GM19035 (cell line): ENCODE results near the gene CTIF.

ENCODE experiments used
- ATAC-seq: cut with Tn5 transposase; IDR thresholded peaks from one replicate; pipeline ENCODE4 v1.9.1; 2021; ENCODE audit not compliant: unreplicated experiment

CTIF gene

DNA sequence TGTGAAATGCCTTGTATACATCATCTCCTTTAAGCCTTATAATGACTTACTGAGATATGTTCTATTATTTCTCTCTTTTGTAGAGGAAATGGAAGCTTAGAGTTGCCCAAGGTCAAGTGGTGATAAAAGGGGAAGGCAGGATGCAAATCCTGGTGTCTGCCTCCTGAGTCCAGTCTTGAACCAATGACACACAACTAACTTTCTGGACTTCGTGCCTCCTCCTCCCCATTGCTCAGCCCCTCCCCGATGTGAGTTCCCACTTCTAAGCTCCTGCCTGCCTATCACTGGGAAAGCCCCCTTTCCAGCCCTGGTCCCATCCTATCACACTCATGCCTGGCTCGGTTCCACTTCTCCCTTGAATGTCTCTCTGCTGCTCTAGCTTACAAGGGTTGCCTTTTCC lies 6.9 kb upstream of the CTIF start:
- ATAC-seq, result no peak

DNA sequence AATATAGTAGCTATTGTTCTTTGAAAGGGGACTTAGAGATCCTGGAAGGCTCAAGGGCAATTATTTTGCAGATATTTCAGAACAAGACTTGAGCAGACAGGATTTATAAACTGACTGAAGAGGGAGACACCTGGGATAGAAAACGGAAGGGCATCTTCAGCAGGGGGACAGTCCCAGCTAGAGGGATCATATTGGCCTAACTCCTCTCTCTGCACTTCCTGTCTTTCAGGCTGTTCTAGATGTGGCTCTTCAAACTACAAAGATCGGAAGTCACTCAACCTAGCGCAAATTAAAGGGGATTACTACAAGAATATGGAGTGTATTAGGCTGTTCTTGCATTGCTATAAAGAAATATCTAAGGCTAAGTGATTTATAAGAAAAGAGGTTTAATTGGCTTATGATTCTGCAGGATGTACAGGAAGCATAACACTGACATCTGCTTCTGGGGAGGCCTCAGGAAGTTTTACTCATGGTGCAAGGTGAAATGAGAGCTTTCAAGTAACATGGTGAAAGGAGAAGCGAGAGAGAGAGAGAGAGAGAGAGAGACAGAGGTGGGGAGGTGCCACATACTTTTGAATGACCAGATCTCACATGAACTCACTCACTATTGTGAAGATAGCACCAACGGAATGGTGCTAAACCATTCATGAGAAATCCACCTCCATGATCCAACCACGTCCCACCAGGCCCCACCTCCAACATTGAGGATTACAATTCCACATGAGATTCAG lies 5.3 kb upstream of the CTIF start:
- ATAC-seq, result no peak

DNA sequence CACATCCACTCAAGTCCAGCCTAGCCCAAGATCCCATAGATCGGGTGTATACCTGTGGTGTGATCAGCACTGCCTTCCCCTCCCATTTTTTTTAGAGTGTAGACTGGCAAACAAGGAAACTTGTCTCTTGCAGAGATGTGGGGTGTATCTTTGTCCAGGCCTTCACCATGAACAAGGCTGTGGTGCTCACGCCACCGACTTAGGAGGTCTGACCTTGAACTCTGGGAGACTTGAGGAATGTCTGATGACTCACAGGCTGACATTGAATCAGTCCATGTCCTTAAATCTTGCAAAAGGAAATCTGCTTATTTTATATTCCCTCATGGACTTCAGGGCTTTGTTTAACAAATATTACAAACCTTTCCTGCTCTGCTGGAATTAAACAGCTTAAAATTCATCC lies 4.5 kb upstream of the CTIF start:
- ATAC-seq, result no peak

DNA sequence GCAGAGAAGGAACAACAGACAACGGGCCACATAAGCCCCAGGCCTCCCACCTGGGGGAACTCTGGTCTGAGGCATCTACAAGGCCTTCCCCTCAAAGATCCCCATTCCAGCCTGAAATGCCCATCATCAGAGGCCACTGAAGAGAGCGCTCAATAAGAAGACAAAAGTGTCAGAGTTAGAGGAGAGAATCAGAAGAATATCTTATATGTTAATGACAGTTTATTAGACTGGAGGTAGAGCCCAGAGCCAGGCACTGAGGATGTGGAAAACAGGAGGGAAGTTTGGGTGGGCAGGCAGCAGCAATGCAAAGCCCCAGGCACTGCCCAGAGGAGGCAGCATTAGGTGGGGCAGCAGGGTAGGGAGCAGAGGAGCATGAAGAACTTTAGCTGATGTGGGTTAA lies 2.9 kb upstream of the CTIF start:
- ATAC-seq, result no peak

DNA sequence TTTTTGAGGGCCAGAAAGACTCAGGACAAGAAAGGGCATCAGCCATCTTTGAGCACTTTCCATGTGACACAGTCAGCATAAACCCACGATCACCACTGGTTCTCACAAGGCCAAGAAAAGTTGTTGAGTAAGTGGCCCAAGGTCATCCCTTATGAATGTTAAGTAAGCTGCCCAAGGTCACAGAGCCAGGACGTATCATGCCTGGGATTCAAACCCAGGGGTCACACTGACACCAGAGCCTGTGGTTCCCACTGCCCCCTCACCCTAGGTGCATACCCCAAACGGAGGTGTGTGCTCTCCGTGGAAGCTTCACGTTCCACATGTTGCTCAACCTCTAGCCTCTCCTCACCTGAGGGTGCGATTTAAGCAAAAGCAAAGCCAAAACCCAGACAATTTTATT lies 2.3 kb upstream of the CTIF start:
- no peak for ATAC-seq

DNA sequence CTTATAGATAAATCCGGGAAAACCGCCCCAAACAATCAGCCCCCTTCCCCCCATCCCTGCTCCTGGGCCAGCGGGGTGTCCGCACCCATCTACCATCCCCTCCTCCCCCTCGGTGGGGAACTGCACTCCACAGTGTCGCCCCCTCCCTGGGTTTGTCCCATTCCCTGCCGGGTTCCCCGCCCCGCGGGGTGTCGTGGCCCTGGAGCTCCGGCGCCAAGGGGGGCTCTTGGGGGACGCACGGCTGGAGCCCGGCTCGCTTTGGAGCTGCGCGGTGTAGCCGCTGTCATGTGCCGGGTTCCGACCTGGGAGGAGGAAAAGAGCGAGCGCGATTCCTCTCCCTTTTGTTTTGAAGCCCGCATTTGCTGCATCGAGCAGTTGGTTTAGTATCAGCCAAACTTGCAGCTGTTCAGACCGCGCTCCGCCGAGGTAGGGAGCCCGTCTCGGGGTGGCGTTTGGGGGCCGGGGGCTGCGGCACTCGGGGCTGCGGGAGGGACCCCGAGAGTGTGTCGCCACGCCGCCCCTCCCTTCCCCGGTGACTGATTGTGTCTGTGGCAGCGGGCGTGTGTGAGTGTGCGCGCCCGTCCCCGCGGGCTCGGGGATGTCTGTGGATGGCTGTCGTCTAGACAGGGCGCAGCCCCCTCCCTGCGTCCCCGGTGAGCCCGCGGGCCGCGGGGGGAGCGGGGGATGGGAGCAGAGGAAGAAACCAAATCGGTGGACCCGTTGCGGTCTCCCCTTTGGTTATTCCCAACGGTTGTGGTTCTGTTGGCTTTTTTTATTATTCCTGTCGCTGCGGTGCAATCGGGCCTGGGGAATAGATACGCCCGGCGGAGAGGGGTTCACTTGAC lies 797 bp downstream of the CTIF start:
- no peak for ATAC-seq

DNA sequence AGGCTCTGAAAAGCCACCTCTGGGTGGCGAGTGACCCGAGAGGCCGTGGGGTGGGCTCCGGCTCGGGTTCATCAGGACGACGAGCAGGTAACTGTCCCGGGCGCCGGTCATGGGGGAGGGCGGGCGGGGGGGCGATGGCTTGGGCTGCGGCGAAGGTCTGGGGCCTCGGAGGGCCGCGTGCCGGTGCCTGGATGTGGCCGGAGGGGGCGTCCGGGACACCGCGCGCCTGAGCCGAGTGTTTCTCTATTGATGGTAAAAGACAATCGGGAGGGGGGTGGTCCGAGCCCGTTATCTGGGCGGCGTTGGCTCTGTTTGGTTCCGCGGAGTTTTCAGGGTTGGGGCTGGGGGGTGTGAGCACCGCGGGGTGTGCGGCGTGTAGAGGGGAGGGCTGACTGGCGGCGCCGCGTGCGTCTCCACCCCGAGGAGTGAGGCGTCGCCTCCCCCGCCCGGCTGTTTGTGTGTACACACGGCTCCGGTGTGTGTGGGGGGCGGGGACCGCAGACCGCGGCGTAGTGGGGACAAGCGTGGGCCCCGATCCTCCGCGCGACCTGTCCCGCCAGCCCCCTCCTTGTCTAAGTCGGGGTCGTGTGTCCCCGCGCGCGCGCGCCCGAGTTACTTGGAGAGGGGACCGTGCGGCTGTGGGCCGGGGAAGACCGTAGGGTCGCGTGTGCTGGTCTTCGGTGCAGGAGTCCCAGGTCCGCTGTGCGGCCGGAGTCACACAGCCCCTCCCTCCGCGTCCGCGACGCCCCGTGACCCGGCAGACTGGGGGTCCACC lies 1.6 kb downstream of the CTIF start:
- peak; percentile 39 for ATAC-seq

DNA sequence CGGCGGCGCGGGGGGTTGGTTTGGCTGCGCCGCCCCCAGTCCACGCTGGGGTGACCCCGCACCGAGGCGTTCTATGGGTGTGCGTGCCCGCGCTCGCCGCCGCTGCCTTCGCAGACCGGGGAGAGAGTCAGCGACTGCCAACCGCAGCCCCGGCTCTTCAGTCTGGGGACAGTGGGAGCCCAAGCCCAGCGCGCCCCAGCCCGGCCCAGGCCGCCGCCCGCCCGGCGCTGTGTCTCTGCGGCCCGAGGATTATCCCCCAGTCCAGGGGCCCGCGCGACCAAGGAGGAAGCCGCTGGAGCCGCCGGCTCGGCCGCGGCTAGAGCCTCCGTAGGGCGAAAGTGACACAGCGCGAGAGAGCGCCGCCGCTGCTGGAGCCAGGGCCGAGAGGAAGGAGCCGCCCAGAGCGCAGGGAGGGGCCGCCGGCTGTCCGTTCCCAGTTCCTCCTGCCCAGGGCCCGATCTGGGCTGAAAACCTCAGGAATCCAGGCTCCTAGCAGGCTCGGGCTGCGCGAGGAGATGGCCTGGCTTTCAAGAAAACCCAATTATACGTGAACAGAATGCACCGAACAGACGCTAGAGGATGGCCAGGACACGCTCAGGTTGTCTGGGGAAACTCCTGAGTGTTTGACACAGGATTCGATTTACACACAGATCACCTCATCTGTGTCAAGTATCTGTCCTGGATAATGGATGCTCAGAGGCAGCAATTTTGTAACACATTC lies 2.4 kb downstream of the CTIF start:
- peak; percentile 43 for ATAC-seq

DNA sequence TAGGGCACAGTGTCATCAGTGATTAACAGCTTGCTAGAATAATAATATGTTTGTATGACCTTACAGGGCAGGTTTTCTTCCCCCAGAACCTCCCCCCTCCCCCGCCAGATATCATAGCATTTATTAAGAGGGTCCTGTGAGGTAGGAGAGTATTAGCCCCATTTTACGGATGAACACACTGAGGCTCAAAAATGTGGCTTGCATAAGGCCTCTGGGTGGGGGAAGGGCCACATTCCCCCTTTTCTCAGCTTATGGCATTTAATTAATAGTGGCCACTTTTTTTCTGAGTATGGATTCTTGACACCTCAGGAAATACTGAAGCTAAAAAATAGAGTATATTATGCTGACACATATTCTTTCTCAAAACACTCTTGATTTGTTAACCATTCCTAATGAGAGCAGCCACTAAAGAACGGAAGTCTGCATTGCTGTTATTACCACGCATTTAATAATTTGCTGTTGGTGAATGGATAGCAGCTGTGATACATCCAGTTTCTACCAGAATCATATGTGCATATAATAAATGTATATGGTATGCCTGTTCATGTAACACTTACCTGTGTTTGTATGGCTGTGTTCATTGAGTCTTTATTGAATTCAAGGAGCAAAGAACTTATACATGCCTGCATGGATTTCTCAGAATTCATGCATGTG lies 3.0 kb downstream of the CTIF start:
- ATAC-seq, result no peak

DNA sequence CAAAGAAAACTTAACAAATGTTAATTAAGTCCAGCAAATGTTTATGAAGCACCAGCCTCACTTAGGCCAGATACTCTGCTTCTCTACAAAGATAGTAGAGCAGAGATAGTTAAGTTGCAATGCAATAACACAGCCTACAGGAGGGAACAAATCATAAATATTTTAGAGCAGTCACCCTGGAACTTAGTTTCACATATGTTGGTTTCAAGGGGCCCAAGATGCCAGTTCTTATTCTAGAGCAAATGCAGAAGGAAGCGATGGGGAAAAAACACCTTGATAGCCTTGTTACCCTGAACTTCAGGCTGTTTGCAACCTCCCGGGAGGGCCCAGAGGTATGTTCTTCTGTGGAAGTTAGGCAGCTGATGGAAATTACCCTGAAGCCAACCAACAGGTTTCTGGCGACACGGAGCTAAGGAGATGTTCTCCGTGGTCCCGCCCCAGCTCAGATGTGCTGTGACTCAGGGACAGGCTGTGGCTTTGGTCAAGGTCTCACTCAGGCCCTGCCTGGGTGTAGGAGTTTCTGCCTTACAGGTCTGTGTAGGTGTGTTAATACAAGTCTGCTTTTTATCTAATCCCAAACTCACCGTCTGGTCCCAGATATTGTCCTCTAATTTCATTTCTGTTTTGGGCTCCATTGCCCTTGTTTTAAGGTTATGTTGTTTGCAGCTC lies 3.8 kb downstream of the CTIF start:
- no peak for ATAC-seq

DNA sequence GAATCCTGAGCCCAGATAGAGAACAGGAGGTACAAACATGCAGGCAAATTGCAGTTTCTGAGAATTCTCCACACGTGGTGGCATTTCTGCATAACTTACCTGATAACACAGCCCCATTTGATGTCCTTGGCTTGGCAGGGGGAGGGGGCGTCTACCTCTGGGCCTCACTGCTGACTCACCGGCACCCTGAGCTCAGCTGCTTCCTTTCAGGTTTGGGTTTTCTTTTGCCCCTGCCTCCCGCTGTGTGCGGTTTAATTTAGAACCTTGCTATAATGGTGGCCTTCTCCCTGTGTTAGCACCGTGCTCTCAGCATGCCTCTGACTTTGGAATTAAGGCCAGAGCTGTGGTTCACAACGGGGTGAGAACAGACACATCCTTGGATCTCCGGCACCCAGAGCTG lies 4.4 kb downstream of the CTIF start:
- ATAC-seq, result no peak

DNA sequence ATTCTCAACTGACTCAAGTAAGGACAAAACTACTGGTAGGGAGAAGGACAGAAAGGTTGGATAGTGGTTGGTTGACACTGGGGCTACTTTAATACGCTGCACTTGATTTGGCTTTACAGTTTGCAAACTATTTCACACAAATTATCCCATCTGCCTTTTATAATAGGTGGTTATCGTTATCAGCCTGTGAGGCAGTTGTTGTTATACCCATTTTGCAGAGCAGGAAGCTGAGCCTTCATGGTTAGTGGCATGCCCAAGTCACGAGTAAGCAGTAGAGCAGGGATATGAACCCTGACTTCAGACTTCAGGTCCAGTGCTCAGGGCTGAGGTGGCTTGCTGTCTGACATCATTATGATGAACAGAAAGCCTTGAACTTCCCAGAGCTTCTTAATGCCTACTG lies 5.3 kb downstream of the CTIF start:
- no peak for ATAC-seq

DNA sequence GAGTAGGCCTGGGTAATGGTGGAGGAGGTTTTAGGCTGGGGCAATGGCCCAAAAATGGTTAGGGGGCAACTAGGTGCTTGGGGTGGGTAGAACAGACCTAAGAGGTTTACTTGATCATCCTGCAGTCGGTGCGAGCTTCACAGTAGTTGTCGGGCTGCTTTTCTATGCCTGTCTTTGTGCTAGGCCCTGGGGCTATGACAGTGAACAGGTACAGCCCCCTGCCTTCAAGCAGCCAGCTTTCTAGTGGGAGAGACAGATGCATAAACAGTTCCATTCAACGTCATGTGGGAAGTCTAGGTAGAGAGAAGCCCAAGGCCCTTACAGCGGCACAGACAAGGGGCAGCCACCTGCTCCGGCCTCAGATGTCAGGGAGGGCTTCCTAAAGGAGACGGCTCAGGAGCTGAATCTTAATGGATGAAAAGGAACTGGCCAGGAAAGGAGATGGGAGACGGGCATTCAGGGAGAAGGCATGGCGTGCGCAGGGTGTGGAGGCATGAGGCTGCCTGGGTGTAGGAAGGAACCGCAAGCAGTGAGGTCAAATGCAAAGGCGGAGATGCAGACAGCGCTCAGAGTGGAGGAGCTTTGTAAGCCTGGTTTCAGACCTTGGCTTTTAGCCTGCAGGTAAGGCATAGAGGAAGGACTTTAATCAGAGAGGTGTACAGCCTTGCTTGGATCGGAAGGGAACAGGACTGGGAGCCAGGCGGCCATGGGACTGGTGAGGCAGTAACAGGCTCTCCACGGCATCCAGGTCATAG lies 6.0 kb downstream of the CTIF start:
- ATAC-seq, result no peak

DNA sequence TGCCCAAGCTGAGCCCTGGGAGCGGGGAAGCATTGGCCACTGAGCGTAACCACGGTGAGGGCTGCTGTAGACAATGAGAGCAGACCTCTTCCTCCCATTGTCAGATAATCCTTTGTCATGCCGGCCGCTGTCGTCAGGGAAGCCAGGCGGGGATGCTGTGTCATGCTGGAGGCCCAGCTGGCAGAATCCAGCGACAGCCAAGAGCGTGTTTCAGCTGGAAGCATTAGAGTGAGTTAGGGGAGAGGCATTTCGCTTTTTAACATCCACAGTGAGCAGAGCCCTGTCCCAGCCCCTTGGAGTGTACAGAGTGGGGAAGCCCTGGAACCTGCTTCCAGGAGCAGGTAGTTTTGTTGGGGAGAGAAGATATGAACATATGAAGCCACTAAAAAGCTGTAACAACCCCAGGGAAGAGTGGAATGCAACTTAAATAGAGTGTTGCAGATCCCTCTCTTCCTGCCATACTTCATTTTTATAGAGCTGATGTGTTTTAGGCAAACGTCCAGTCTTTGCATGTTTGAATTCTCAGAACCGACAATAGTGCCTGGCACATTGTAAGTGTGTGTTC lies 7.0 kb downstream of the CTIF start:
- ATAC-seq, result no peak

DNA sequence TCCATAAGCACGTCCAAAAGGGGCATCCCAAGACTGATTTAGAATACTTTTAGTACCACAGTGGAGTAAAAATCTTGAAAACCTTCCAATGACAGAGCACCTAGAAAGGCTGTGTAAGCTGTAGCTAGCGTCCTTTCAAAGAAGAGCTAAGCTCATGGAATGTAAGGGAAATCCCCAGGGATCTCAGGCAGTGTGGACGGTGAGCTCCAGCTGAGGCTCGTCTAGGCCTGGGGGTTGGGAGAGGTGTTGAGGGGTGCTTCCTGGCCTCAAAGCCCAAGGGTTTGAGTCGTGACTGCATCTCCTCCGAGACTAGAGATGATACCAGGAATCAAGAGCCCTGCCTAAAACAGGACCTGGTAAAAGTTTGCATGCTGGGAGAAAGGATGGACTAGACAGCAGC lies 7.6 kb downstream of the CTIF start:
- no peak for ATAC-seq

DNA sequence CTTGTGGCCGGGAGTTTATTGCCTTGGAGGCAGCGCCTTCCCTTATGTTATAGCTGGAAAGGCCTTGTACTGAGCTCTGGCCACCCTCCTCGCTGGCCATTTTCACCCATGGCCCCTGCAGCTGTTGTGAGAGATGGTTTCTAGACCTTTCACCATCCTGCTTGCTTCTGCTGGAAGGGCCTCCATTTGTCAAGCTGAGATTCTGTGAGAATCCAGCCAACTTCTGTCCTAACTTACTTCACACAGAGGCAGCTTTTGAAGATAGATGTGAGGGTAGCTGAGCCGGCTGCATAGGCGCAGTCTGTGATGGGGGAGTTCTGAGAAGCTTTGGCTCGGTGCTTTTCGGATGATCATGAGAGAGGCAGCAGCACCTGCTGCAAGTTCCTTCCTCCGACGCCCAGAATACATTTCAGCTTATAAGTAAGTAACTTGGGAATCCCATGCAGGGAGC lies 8.7 kb downstream of the CTIF start:
- ATAC-seq, result no peak

DNA sequence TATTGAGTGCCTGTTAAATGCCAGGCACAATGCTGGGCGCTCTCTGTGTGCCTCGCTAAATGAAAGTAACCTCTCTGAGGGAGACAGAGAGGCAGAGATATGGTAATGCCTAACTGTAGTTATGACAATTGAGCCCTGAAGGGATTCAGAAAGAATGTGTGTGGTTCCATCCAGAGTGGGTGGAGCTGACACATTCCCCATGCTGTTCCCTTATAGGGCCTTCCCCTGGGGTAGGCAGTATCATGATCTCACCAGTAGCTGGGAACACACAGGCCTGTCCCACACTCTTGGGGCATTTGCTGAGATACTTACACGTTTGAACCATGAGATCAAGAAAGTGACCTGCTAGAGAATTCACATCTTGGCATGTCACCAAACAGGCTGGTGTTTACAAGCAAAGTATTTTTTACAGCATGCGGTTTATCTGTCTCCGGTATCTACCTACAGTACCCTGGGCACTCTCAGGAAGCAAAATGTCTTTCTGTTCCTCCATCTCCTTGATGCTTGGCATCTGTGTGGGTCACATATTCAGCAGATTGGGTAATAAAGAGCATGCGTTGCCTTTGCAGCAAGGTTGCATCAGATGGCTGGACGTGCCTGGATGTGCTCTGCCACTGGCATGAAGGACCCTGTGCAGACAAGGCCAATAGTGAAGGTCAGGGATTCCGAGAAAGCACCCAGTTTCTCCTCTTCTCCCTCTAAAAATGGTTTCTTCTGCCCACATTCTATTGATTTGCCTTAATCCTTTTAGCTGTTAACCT lies 9.4 kb downstream of the CTIF start:
- ATAC-seq, result no peak

DNA sequence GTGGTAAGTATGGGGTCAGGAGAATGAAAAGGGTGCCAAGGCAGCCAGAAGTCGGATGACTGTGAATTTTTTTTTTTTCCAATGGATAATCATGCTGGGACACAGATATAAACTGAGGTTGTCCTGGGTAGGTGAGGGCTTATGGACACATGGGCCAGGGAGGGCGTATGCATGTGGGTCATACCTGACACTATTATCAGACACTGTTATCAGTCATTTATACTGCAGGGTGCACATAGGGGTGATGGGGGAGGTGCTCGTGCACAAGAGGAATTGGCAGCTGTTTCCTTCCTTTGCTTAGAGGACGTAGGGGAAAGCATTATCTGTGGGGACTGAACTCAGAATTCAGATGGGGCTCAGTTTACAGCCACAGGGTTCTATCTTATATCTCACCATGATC lies 10.1 kb downstream of the CTIF start:
- ATAC-seq, result no peak
